ENCODE measurements around the gene PKIG. TPM values are rescaled to one million over a fixed set of nuclear protein-coding genes. Genes with fewer than 3 reads are reported as not detected.
"Not testable (repeated sequence)": the region's sequence is repeated elsewhere in the genome, so short reads cannot be mapped to it uniquely, and the experiment has no call there.

PKIG gene
- total RNA-seq, 2 donors from 2014 or later: 43.6 to 64.9 TPM

- Histone ChIP-seq H3K4me1 (peaks cover 6% of the 10 kb centered on the region), H3K27me3 (no peaks in the 10 kb centered on the region), H3K36me3 (replicated peaks in 1 of 2; ENCODE audit: insufficient read depth in 1 of 2, low read depth in 2 of 2) (no peaks in the 10 kb centered on the region), H3K27ac (no peak overlapping the region), H3K4me3 (no peak overlapping the region), H3K9me3 (no peaks in the 10 kb centered on the region)
- no peak for ATAC-seq
- 63 to 73% methylated on average over 6 of the region's 6 CpGs for WGBS, 2 donors
- intact Hi-C loops (cut with DNase I): no loop called here
- no peak for DNase-seq
- TF ChIP-seq POLR2A (IDR thresholded peaks at IDR 0.05) (no peak), CTCF (IDR thresholded peaks at IDR 0.05) (no peak)
Observed at GRCh38 chr20:44552950-44553908, 29.1 kb upstream of the PKIG start.

- intact Hi-C loops (cut with DNase I): no loop called here
- ATAC-seq (no peak), DNase-seq (no peak)
- no peak overlapping the region for H3K27ac ChIP-seq
- no peak overlapping the region for H3K4me3 ChIP-seq
- TF ChIP-seq CTCF (IDR thresholded peaks at IDR 0.05) (no peak), POLR2A (IDR thresholded peaks at IDR 0.05) (no peak)
- no peaks in the 10 kb centered on the region for H3K36me3 ChIP-seq (replicated peaks in 1 of 2; ENCODE audit: insufficient read depth in 1 of 2, low read depth in 2 of 2)
- H3K9me3 ChIP-seq: no peaks in the 10 kb centered on the region
- H3K27me3 ChIP-seq: no peaks in the 10 kb centered on the region
- H3K4me1 ChIP-seq: no peaks in the 10 kb centered on the region
Observed at GRCh38 chr20:44559302-44559701, 23.1 kb upstream of the PKIG start.

GRCh38 chr20:44560229-44560628 is 22.1 kb upstream of the PKIG start:
- H3K27me3 ChIP-seq: no peaks in the 10 kb centered on the region
- intact Hi-C loops (cut with DNase I): no loop called here
- no peak for ATAC-seq
- no peak overlapping the region for H3K27ac ChIP-seq
- 87 to 91% methylated on average over 2 of the region's 2 CpGs for WGBS, 2 donors
- DNase-seq: no peak
- TF ChIP-seq POLR2A (IDR thresholded peaks at IDR 0.05) (no peak), CTCF (IDR thresholded peaks at IDR 0.05) (no peak)
- H3K4me1 ChIP-seq: no peaks in the 10 kb centered on the region
- H3K9me3 ChIP-seq: no peaks in the 10 kb centered on the region
- H3K4me3 ChIP-seq: no peak overlapping the region
- H3K36me3 ChIP-seq (replicated peaks in 1 of 2; ENCODE audit: insufficient read depth in 1 of 2, low read depth in 2 of 2): no peaks in the 10 kb centered on the region

GRCh38 chr20:44560818-44561217 is 21.6 kb upstream of the PKIG start:
- ATAC-seq; H3K4me3 ChIP-seq; intact Hi-C loops (cut with DNase I); H3K27me3 ChIP-seq; H3K27ac ChIP-seq; DNase-seq; H3K36me3 ChIP-seq (replicated peaks in 1 of 2; ENCODE audit: insufficient read depth in 1 of 2, low read depth in 2 of 2); H3K4me1 ChIP-seq; H3K9me3 ChIP-seq: not testable (repeated sequence)
- whole genome bisulfite sequencing, 2 donors: 79 to 85% methylated on average over 6 of the region's 6 CpGs

- H3K27ac ChIP-seq: no peak overlapping the region
- DNase-seq: no peak
- intact Hi-C loops (cut with DNase I): no loop called here
- no peaks in the 10 kb centered on the region for H3K27me3 ChIP-seq
- no peak for TF ChIP-seq CTCF (IDR thresholded peaks at IDR 0.05)
- TF ChIP-seq POLR2A (IDR thresholded peaks at IDR 0.05): no peak
- no peak for ATAC-seq
- no peak overlapping the region for H3K4me3 ChIP-seq
- H3K36me3 ChIP-seq (replicated peaks in 1 of 2; ENCODE audit: insufficient read depth in 1 of 2, low read depth in 2 of 2): no peaks in the 10 kb centered on the region
- H3K4me1 ChIP-seq: no peaks in the 10 kb centered on the region
- H3K9me3 ChIP-seq: no peaks in the 10 kb centered on the region
Observed at GRCh38 chr20:44561876-44562275, 20.5 kb upstream of the PKIG start.

All from body of pancreas (tissue), 4 donors.